ENCODE results near the gene GET4. TPM values are rescaled to one million over a fixed set of nuclear protein-coding genes. Genes with fewer than 3 reads are reported as not detected.
"Not testable (repeated sequence)": the region's sequence is repeated elsewhere in the genome, so short reads cannot be mapped to it uniquely, and the experiment has no call there.

GET4 gene
- total RNA-seq, 2 donors from 2014 or later, result 13.2 to 16.3 TPM

GRCh38 chr7:934469-935163, 58.3 kb downstream of the GET4 start:
- intact Hi-C loops (cut with DNase I), result no loop called here
- DNase-seq (ENCODE audit: low spot score), result peak; percentile 62

GRCh38 chr7:935164-935873, 59.0 kb downstream of the GET4 start:
- intact Hi-C loops (cut with DNase I), result no loop called here
- DNase-seq (ENCODE audit: low spot score), result peak; percentile 74

GRCh38 chr7:935874-936385, 59.6 kb downstream of the GET4 start:
- no peak for DNase-seq (ENCODE audit: low spot score)
- intact Hi-C loops (cut with DNase I), result no loop called here

GRCh38 chr7:936386-937054, 60.2 kb downstream of the GET4 start:
- intact Hi-C loops (cut with DNase I), result no loop called here
- DNase-seq (ENCODE audit: low spot score), result peak; percentile 76

GRCh38 chr7:937856-938484, 61.6 kb downstream of the GET4 start:
- intact Hi-C loops (cut with DNase I), result no loop called here
- DNase-seq (ENCODE audit: low spot score), result peak; percentile 19

GRCh38 chr7:938546-939185, 62.3 kb downstream of the GET4 start:
- intact Hi-C loops (cut with DNase I), result no loop called here
- DNase-seq (ENCODE audit: low spot score), result peak; percentile 75

- intact Hi-C loops (cut with DNase I), result no loop called here
These were observed 63.5 kb downstream of the GET4 start for GRCh38 chr7:939843-940242.

GRCh38 chr7:940599-941408, 64.5 kb downstream of the GET4 start:
- DNase-seq (ENCODE audit: low spot score), result no peak
- intact Hi-C loops (cut with DNase I), result no loop called here

More at GRCh38 chr7:939843-940242, 63.5 kb downstream of the GET4 start:
- peak; percentile 36 for DNase-seq (ENCODE audit: low spot score)

- DNase-seq (ENCODE audit: low spot score); intact Hi-C loops (cut with DNase I): not testable (repeated sequence)
These were observed 67.4 kb downstream of the GET4 start for GRCh38 chr7:943793-944192.

- intact Hi-C loops (cut with DNase I), result no loop called here
- DNase-seq (ENCODE audit: low spot score), result peak; percentile 32
These were observed 68.4 kb downstream of the GET4 start for GRCh38 chr7:944744-945143.

GRCh38 chr7:945147-945555, 68.8 kb downstream of the GET4 start:
- peak; percentile 62 for DNase-seq (ENCODE audit: low spot score)
- intact Hi-C loops (cut with DNase I), result no loop called here

GRCh38 chr7:945556-946255, 69.4 kb downstream of the GET4 start:
- intact Hi-C loops (cut with DNase I), result no loop called here
- peak; percentile 77 for DNase-seq (ENCODE audit: low spot score)

Other genes starting within 250 kb of the GET4 start
- gene DNAAF5, start 149.9 kb upstream of the GET4 start, total RNA-seq, result 10 to 100 TPM; 12.6 to 16.9 TPM
- 10 to 100 TPM; 10.1 TPM for gene PRKAR1B, start 149.3 kb upstream of the GET4 start, total RNA-seq
- 100 to 1,000 TPM; 110 to 132 TPM for gene SUN1, start 44.1 kb upstream of the GET4 start, total RNA-seq
- gene ADAP1, start 78.1 kb downstream of the GET4 start, total RNA-seq, result 10 to 100 TPM; 16.3 to 17.8 TPM
- 1 to 10 TPM; 5.9 to 8.4 TPM for gene COX19, start 99.0 kb downstream of the GET4 start, total RNA-seq
- not detected for gene CYP2W1, start 106.6 kb downstream of the GET4 start, total RNA-seq
- 10 to 100 TPM in 1 of 2 donors, 1 to 10 TPM in 1; 9.4 to 14.3 TPM for gene GPR146, start 168.0 kb downstream of the GET4 start, total RNA-seq
- 1 to 10 TPM; 5.5 to 6.6 TPM for gene GPER1, start 211.6 kb downstream of the GET4 start, total RNA-seq

Measured in posterior vena cava (tissue), 2 donors.